Activated CD4-positive, alpha-beta memory T cell treated with anti-CD3 and anti-CD28 coated beads for 36 hours (primary cell): ENCODE results near the gene TMEM253. TPM values are rescaled to one million over a fixed set of nuclear protein-coding genes. Genes with fewer than 3 reads are reported as not detected.

ENCODE experiments used
- CTCF ChIA-PET: fragments of 350-600 bp; sonication (Branson Sonifier 250); formaldehyde crosslinking; loops from one replicate; lab custom pipeline; 2021; ENCODE audit warnings: antibody characterized with exemption, inconsistent platforms; lab: Charles Lee
- POLR2A ChIA-PET: fragments of 350-600 bp; sonication (Branson Sonifier 250); formaldehyde crosslinking; loops from one replicate; lab custom pipeline; 2021; ENCODE audit warnings: antibody characterized with exemption; lab: Charles Lee
- DNase-seq: peaks from one replicate; pipeline ENCODE4 v3.0.0-alpha.2; 2020
- H3K27ac Mint-ChIP-seq: one replicate; pipeline ENCODE4 v1.8.0; 2021; ENCODE audit warnings: mixed read lengths
- H3K27me3 Mint-ChIP-seq: one replicate; pipeline ENCODE4 v1.8.0; 2021; ENCODE audit warnings: mixed read lengths
- H3K36me3 Mint-ChIP-seq: one replicate; pipeline ENCODE4 v1.8.0; 2021; ENCODE audit warnings: mixed read lengths
- H3K4me1 Mint-ChIP-seq: one replicate; pipeline ENCODE4 v1.8.0; 2021; ENCODE audit warnings: low read depth, mixed read lengths
- H3K4me3 Mint-ChIP-seq: one replicate; pipeline ENCODE4 v1.8.0; 2021; ENCODE audit warnings: mild to moderate bottlenecking, mixed read lengths
- H3K9me3 Mint-ChIP-seq: one replicate; pipeline ENCODE4 v1.8.0; 2021; ENCODE audit warnings: mixed read lengths
- intact Hi-C: fragments of 100-400 bp; cut with micrococcal nuclease; formaldehyde crosslinking; loops from one replicate; pipeline ENCODE4 v1.15.1; 2023
- total RNA-seq, 2 experiments: library from RNA; stranded (reverse); gene quantifications; one replicate each; pipeline ENCODE4 v1.2.3, GENCODE V29; 2021

TMEM253 gene
- total RNA-seq, 2 experiments from 2014 or later = not detected

- Mint-ChIP-seq H3K9me3 (no peaks in the 10 kb centered on the region), H3K4me3 (peak overlapping the region; percentile 60), H3K27me3 (peaks cover 44% of the 10 kb centered on the region), H3K4me1 (peaks cover 33% of the 10 kb centered on the region), H3K27ac (no peak overlapping the region), H3K36me3 (no peaks in the 10 kb centered on the region)
- ChIA-PET POLR2A (interaction anchor here (1.0 to 1.1 kb wide), 2 partner anchors 10 to 15 kb away, joined by 3 read pairs; no protein-coding TSS in a partner anchor), CTCF (interaction anchor here (1.2 to 3.7 kb wide), 6 partner anchors 15 to 101 kb away, joined by 3 to 51 read pairs (median 20); no protein-coding TSS in a partner anchor)
- intact Hi-C loops = no loop called here
- DNase-seq = no peak
Observed at GRCh38 chr14:21072031-21072473, 28.8 kb upstream of the TMEM253 start.

GRCh38 chr14:21072781-21073339, 28.0 kb upstream of the TMEM253 start:
- intact Hi-C loops = no loop called here
- POLR2A ChIA-PET = no interaction called here
- Mint-ChIP-seq H3K36me3 (no peaks in the 10 kb centered on the region), H3K27ac (no peak overlapping the region), H3K27me3 (peaks cover 39% of the 10 kb centered on the region), H3K4me3 (no peak overlapping the region), H3K4me1 (peaks cover 33% of the 10 kb centered on the region), H3K9me3 (no peaks in the 10 kb centered on the region)
- CTCF ChIA-PET = interaction anchor here (1.4 to 3.7 kb wide), 4 partner anchors 20 to 58 kb away, joined by 5 to 51 read pairs (median 34); no protein-coding TSS in a partner anchor
- DNase-seq = no peak

DNA sequence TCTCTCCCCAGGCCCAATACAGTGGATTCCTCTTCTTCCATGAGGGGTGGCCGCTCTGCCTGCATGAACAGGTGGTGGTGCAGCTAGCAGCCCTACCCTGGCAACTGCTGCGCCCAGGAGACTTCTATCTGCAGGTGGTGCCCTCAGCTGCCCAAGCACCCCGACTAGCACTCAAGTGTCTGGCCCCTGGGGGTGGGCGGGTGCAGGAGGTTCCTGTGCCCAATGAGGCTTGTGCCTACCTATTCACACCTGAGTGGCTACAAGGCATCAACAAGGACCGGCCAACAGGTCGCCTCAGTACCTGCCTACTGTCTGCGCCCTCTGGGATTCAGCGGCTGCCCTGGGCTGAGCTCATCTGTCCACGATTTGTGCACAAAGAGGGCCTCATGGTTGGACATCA, 26.9 kb upstream of the TMEM253 start:
- intact Hi-C loops = no loop called here
- H3K4me1 Mint-ChIP-seq = peaks cover 28% of the 10 kb centered on the region
- no peak overlapping the region for H3K27ac Mint-ChIP-seq
- H3K27me3 Mint-ChIP-seq = peaks cover 30% of the 10 kb centered on the region
- no peaks in the 10 kb centered on the region for H3K36me3 Mint-ChIP-seq
- no peak for DNase-seq
- H3K4me3 Mint-ChIP-seq = no peak overlapping the region
- CTCF ChIA-PET = interaction anchor here (1.4 kb wide), 1 partner anchor 59 kb away, joined by 5 read pairs; no protein-coding TSS in a partner anchor
- POLR2A ChIA-PET = no interaction called here
- no peaks in the 10 kb centered on the region for H3K9me3 Mint-ChIP-seq

DNA sequence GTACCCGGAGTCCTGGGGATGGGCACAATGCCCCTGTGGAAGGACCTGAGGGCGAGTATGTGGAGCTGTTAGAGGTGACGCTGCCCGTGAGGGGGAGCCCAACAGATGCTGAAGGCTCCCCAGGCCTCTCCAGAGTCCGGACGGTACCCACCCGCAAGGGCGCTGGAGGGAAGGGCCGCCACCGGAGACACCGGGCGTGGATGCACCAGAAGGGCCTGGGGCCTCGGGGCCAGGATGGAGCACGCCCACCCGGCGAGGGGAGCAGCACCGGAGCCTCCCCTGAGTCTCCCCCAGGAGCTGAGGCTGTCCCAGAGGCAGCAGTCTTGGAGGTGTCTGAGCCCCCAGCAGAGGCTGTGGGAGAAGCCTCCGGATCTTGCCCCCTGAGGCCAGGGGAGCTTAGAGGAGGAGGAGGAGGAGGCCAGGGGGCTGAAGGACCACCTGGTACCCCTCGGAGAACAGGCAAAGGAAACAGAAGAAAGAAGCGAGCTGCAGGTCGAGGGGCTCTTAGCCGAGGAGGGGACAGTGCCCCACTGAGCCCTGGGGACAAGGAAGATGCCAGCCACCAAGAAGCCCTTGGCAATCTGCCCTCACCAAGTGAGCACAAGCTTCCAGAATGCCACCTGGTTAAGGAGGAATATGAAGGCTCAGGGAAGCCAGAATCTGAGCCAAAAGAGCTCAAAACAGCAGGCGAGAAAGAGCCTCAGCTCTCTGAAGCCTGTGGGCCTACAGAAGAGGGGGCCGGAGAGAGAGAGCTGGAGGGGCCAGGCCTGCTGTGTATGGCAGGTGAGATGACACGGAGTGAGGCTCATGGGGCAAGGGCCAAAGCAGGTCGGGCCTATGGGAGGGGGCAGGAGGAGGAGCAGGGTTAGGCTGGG, 26.2 kb upstream of the TMEM253 start:
- no peak overlapping the region for H3K4me3 Mint-ChIP-seq
- CTCF ChIA-PET = interaction anchor here (0.7 to 1.4 kb wide), 2 partner anchors 18 to 30 kb away, joined by 3 to 7 read pairs; no protein-coding TSS in a partner anchor
- peaks cover 21% of the 10 kb centered on the region for H3K4me1 Mint-ChIP-seq
- no peak for DNase-seq
- no peaks in the 10 kb centered on the region for H3K36me3 Mint-ChIP-seq
- H3K27me3 Mint-ChIP-seq = peaks cover 23% of the 10 kb centered on the region
- no peaks in the 10 kb centered on the region for H3K9me3 Mint-ChIP-seq
- POLR2A ChIA-PET = no interaction called here
- H3K27ac Mint-ChIP-seq = no peak overlapping the region
- intact Hi-C loops = no loop called here

DNA sequence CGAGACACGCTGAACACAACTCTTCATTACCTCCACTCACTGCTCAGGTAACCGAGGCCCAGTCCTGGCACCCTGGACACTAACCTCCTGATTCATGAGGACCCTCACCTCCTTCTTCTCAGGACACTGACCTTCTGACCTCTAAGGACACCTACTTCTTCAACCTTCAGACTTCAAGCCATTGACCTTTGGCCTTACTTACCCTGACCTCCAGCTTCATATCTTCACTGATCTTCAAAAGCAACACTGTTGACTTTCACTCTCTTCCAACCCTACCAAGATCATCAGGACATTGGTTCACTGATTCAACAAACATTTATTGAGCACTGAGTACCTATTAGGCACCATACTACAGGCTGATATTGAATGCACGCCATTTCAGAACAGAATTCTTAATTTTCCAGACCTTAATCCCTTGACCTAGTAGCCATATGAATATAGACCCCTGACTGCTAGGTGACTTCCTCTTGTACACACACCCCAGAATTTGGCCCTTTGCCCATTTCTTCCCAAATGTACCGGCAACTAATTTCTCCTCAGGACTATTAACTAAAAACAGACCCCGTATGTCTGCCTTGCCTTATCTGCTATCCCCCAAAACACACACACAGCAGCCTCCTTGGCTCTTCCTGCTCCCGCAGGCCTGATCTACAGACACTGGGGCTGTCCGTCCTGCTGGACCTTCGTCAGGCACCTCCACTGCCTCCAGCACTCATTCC, 25.0 kb upstream of the TMEM253 start:
- Mint-ChIP-seq H3K4me1 (peaks cover 12% of the 10 kb centered on the region), H3K27ac (no peak overlapping the region), H3K36me3 (no peaks in the 10 kb centered on the region), H3K27me3 (peaks cover 16% of the 10 kb centered on the region), H3K9me3 (no peaks in the 10 kb centered on the region), H3K4me3 (no peak overlapping the region)
- ChIA-PET CTCF (interaction anchor here (1.4 kb wide), 1 partner anchor 17 kb away, joined by 7 read pairs; no protein-coding TSS in a partner anchor), POLR2A (no interaction called here)
- DNase-seq = no peak
- intact Hi-C loops = no loop called here

GRCh38 chr14:21077672-21078071, 23.2 kb upstream of the TMEM253 start:
- Mint-ChIP-seq H3K27me3 (peaks cover under 1% of the 10 kb centered on the region), H3K36me3 (no peaks in the 10 kb centered on the region), H3K9me3 (no peaks in the 10 kb centered on the region), H3K4me3 (no peak overlapping the region), H3K27ac (no peak overlapping the region), H3K4me1 (no peaks in the 10 kb centered on the region)
- ChIA-PET POLR2A (no interaction called here), CTCF (interaction anchor here (1.1 to 3.3 kb wide), 2 partner anchors 62 to 63 kb away, joined by 3 to 12 read pairs; no protein-coding TSS in a partner anchor)
- intact Hi-C loops = no loop called here
- DNase-seq = no peak

- H3K9me3 Mint-ChIP-seq = no peaks in the 10 kb centered on the region
- ChIA-PET CTCF (interaction anchor here (3.3 kb wide), 1 partner anchor 64 kb away, joined by 12 read pairs; no protein-coding TSS in a partner anchor), POLR2A (no interaction called here)
- no peaks in the 10 kb centered on the region for H3K4me1 Mint-ChIP-seq
- DNase-seq = no peak
- no peaks in the 10 kb centered on the region for H3K27me3 Mint-ChIP-seq
- H3K4me3 Mint-ChIP-seq = no peak overlapping the region
- intact Hi-C loops = no loop called here
- H3K36me3 Mint-ChIP-seq = no peaks in the 10 kb centered on the region
- H3K27ac Mint-ChIP-seq = no peak overlapping the region
Observed at GRCh38 chr14:21078287-21078686, 22.6 kb upstream of the TMEM253 start.

DNA sequence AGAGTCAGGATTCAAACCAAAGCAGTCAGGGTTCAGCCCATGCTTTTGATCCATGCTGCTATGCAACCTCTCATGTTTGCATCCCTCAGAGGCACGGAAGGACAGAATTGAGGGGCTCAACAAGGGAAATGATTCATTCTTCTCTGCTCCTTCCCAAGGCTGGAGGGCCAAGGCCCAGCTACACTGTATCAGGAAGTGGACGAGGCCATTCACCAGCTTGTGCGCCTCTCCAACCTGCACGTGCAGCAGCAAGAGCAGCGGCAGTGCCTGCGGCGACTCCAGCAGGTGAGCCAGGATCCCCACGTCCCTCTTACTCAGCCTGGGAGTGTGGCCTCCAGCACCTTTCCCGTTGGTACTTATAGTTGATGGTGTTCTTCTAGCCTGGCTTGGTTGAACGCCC, 22.1 kb upstream of the TMEM253 start:
- H3K4me1 Mint-ChIP-seq = no peaks in the 10 kb centered on the region
- H3K4me3 Mint-ChIP-seq = no peak overlapping the region
- no peak for DNase-seq
- no peak overlapping the region for H3K27ac Mint-ChIP-seq
- no peaks in the 10 kb centered on the region for H3K27me3 Mint-ChIP-seq
- H3K9me3 Mint-ChIP-seq = no peaks in the 10 kb centered on the region
- ChIA-PET POLR2A (no interaction called here), CTCF (interaction anchor here (2.4 to 3.3 kb wide), 2 partner anchors 10 to 64 kb away, joined by 9 to 12 read pairs; no protein-coding TSS in a partner anchor)
- no peaks in the 10 kb centered on the region for H3K36me3 Mint-ChIP-seq
- intact Hi-C loops = no loop called here

- no peak for DNase-seq
- CTCF ChIA-PET = interaction anchor here (0.6 to 1.4 kb wide), 2 partner anchors 32 to 67 kb away, joined by 4 to 7 read pairs; no protein-coding TSS in a partner anchor
- Mint-ChIP-seq H3K4me1 (peaks cover 3% of the 10 kb centered on the region), H3K4me3 (no peak overlapping the region), H3K27me3 (no peaks in the 10 kb centered on the region), H3K9me3 (no peaks in the 10 kb centered on the region), H3K36me3 (no peaks in the 10 kb centered on the region), H3K27ac (no peak overlapping the region)
- intact Hi-C loops = no loop called here
- POLR2A ChIA-PET = interaction anchor here (1.2 kb wide), 1 partner anchor 10 kb away, joined by 3 read pairs; no protein-coding TSS in a partner anchor
Observed at GRCh38 chr14:21081521-21082142, 19.2 kb upstream of the TMEM253 start.

DNA sequence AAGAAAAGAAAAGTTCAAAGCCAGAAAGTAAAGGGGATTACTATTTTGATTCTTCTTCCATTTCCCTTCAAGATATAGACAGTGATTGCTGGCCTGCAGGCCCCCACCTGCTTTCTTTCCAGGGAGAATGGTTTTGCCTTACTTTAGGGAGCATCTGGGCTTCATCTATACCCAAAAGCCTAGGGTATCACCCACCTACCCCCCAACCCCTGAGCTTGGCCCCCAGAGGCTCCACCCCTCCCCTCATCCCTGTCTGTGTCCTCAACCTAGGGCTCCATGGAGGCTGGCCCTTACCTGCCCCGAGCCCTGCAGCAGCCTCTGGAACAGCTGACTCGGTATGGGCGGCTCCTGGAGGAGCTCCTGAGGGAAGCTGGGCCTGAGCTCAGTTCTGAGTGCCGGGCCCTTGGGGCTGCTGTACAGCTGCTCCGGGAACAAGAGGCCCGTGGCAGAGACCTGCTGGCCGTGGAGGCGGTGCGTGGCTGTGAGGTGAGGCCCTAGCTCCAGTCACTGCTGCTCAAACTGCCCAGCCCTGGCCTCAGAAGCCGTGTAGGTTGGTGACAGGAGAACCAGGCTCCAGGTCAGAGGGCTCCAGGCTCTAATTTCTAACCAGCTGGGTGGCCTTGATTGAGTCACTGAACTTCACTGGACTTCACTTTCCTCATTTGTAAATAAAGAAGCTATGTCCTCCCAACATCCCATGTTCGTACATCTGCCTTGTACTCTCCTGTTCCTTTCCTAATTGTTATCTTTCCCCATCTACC, 17.1 kb upstream of the TMEM253 start:
- Mint-ChIP-seq H3K9me3 (no peaks in the 10 kb centered on the region), H3K4me1 (peaks cover 16% of the 10 kb centered on the region), H3K36me3 (no peaks in the 10 kb centered on the region), H3K27ac (no peak overlapping the region), H3K27me3 (no peaks in the 10 kb centered on the region), H3K4me3 (no peak overlapping the region)
- ChIA-PET POLR2A (interaction anchor here (0.5 kb wide), 1 partner anchor 12 kb away, joined by 3 read pairs; no protein-coding TSS in a partner anchor), CTCF (interaction anchor here (0.8 to 9.1 kb wide), 6 partner anchors 9 to 69 kb away, joined by 4 to 146 read pairs (median 6); partner anchors contain the start of genes ARHGEF40 and TMEM253)
- DNase-seq = no peak
- intact Hi-C loops = no loop called here
